Glomerular visceral epithelial cell (primary cell): ENCODE data around the gene RACGAP1.
A peak's percentile ranks its signal among the peaks of the same experiment; 100 is the strongest.

Experiments used
- DNase-seq: peaks from one replicate; pipeline ENCODE4 v3.0.0-alpha.2; 2016; ENCODE audit errors: extremely low spot score

The RACGAP1 gene

GRCh38 chr12:49969027-49969426 lies 56.3 kb downstream of the RACGAP1 start:
- DNase-seq: no peak

- DNase-seq: no peak
Observed at GRCh38 chr12:49968471-49968870, 56.8 kb downstream of the RACGAP1 start.

GRCh38 chr12:49967777-49968250 lies 57.5 kb downstream of the RACGAP1 start:
- no peak for DNase-seq

- peak; percentile 81 for DNase-seq
Observed at GRCh38 chr12:49967042-49967776, 58.1 kb downstream of the RACGAP1 start.

GRCh38 chr12:49966511-49967041 lies 58.7 kb downstream of the RACGAP1 start:
- DNase-seq: no peak

GRCh38 chr12:49965836-49966235 lies 59.5 kb downstream of the RACGAP1 start:
- DNase-seq: no peak

GRCh38 chr12:49964849-49965624 lies 60.3 kb downstream of the RACGAP1 start:
- no peak for DNase-seq

GRCh38 chr12:49963976-49964815 lies 61.1 kb downstream of the RACGAP1 start:
- DNase-seq: no peak

- DNase-seq: peak; percentile 84
Observed at GRCh38 chr12:49962861-49963765, 62.2 kb downstream of the RACGAP1 start.

- no peak for DNase-seq
Observed at GRCh38 chr12:49961993-49962764, 63.1 kb downstream of the RACGAP1 start.

GRCh38 chr12:49961111-49961922 lies 64.0 kb downstream of the RACGAP1 start, which contains the start of gene AQP5:
Gene AQP5, plus strand, starts transcription at chr12:49961872. Its CDS starts 146 bp downstream, at chr12:49962018.
- no peak for DNase-seq

GRCh38 chr12:49960474-49961110 lies 64.7 kb downstream of the RACGAP1 start:
- DNase-seq: no peak

- DNase-seq: peak; percentile 58
Observed at GRCh38 chr12:49959685-49960473, 65.4 kb downstream of the RACGAP1 start.

- DNase-seq: no peak
Observed at GRCh38 chr12:49957570-49957967, 67.7 kb downstream of the RACGAP1 start.

- DNase-seq: peak; percentile 39
Observed at GRCh38 chr12:49956663-49957569, 68.4 kb downstream of the RACGAP1 start.

- no peak for DNase-seq
Observed at GRCh38 chr12:49955899-49956662, 69.2 kb downstream of the RACGAP1 start.
